HepG2 (cell line): ENCODE data around the gene MBD3L3. TPM values are rescaled to one million over a fixed set of nuclear protein-coding genes. Genes with fewer than 3 reads are reported as not detected.

Experiments used
- AGO1 ChIP-seq: fragments of 200-400 bp; formaldehyde crosslinking; IDR thresholded peaks from 2 replicates; pipeline ENCODE4 v1.6.1; 2017; ENCODE audit warnings: mild to moderate bottlenecking, low read depth, low read length, moderate library complexity; ENCODE audit not compliant: poor library complexity, severe bottlenecking
- FOXM1 ChIP-seq: sonication (generic); formaldehyde crosslinking; IDR thresholded peaks from 2 replicates; pipeline ENCODE4 v1.5.0; 2020; ENCODE audit warnings: missing genetic modification reagents
- FOXO1 ChIP-seq: sonication (generic); formaldehyde crosslinking; IDR thresholded peaks from 2 replicates; pipeline ENCODE4 v1.4.0; 2020; ENCODE audit warnings: missing genetic modification reagents
- GATA4 ChIP-seq: sonication (generic); IDR thresholded peaks from 2 replicates; pipeline ENCODE4 v1.6.1; 2016; ENCODE audit warnings: antibody characterized with exemption, low read depth, borderline replicate concordance
- NFAT5 ChIP-seq: sonication (generic); formaldehyde crosslinking; IDR thresholded peaks from 2 replicates; pipeline ENCODE4 v1.4.0; 2020; ENCODE audit warnings: missing genetic modification reagents
- NR2F1 ChIP-seq, 2 experiments: fragments of 450-650 bp in 1 of 2; formaldehyde crosslinking in 1 of 2; IDR thresholded peaks; 2 replicates each; pipeline versions ENCODE4 v1.5.0 to v1.6.1; 2016 to 2020; ENCODE audit warnings: mild to moderate bottlenecking in 1 of 2, missing compliant biosample characterization in 1 of 2, missing genetic modification reagents in 1 of 2, moderate library complexity in 1 of 2
- PRPF4 ChIP-seq: fragments of 200-400 bp; formaldehyde crosslinking; IDR thresholded peaks from 2 replicates; pipeline ENCODE4 v1.6.1; 2016; ENCODE audit warnings: low read length, low read depth; ENCODE audit not compliant: poor library complexity, severe bottlenecking
- SALL2 ChIP-seq: sonication (generic); formaldehyde crosslinking; IDR thresholded peaks from 2 replicates; pipeline ENCODE4 v1.8.1; 2023; ENCODE audit warnings: mild to moderate bottlenecking, missing genetic modification reagents, inconsistent platforms
- THAP8 ChIP-seq: sonication (generic); formaldehyde crosslinking; IDR thresholded peaks from 2 replicates; pipeline ENCODE4 v1.5.1; 2020; ENCODE audit warnings: missing genetic modification reagents, mild to moderate bottlenecking, borderline replicate concordance
- XBP1 ChIP-seq: sonication (generic); formaldehyde crosslinking; IDR thresholded peaks from 2 replicates; pipeline ENCODE4 v1.5.0; 2020; ENCODE audit warnings: missing genetic modification reagents
- ZNF431 ChIP-seq: sonication (generic); formaldehyde crosslinking; IDR thresholded peaks from 2 replicates; pipeline ENCODE4 v1.9.0; 2022; ENCODE audit warnings: missing genetic modification reagents, low read depth, mild to moderate bottlenecking, borderline replicate concordance
- ZNF609 ChIP-seq: sonication (generic); formaldehyde crosslinking; IDR thresholded peaks from 2 replicates; pipeline ENCODE4 v1.4.0; 2020; ENCODE audit warnings: mild to moderate bottlenecking, missing genetic modification reagents, borderline replicate concordance
- ZNF740 ChIP-seq: sonication (generic); formaldehyde crosslinking; IDR thresholded peaks from 2 replicates; pipeline ENCODE4 v1.4.0; 2020; ENCODE audit warnings: missing genetic modification reagents
- polyA plus RNA-seq, 8 experiments: library from polyadenylated mRNA; depleted of rRNA in 3 of 8; stranded (reverse) in 7 of 8; unstranded in 1 of 8; fragments of >200 nt; fragmentation: Illumina TruSeq in 4 of 8; extraction: Trizol in 4 of 8; gene quantifications; 2 replicates each; pipeline versions ENCODE4 v1.2.1 to v1.2.3, GENCODE V29; 2011 to 2016; ENCODE audit warnings: low read depth in 4 of 8, missing spikeins in 1 of 8, mixed read lengths in 1 of 8; ENCODE audit not compliant: insufficient read depth in 1 of 8
- total RNA-seq, 5 experiments: library from RNA; depleted of rRNA; stranded (reverse); fragments of >200 nt; fragmentation: Illumina TruSeq; extraction: Trizol; gene quantifications; 2 replicates each; pipeline ENCODE4 v1.2.3, GENCODE V29; 2016; ENCODE audit warnings: low read depth in 1 of 5
- TF ChIP-seq, protein P1 (sequence below): sonication (generic); formaldehyde crosslinking; IDR thresholded peaks from 2 replicates; pipeline ENCODE4 v1.5.1; 2020; ENCODE audit warnings: mild to moderate bottlenecking, moderate library complexity, missing genetic modification reagents

Gene MBD3L3
- total and polyA plus RNA-seq, 2 of the 13 experiments (the other 11 are each of a cell fraction or from before 2014, with no cell fraction given), result not detected

DNA sequence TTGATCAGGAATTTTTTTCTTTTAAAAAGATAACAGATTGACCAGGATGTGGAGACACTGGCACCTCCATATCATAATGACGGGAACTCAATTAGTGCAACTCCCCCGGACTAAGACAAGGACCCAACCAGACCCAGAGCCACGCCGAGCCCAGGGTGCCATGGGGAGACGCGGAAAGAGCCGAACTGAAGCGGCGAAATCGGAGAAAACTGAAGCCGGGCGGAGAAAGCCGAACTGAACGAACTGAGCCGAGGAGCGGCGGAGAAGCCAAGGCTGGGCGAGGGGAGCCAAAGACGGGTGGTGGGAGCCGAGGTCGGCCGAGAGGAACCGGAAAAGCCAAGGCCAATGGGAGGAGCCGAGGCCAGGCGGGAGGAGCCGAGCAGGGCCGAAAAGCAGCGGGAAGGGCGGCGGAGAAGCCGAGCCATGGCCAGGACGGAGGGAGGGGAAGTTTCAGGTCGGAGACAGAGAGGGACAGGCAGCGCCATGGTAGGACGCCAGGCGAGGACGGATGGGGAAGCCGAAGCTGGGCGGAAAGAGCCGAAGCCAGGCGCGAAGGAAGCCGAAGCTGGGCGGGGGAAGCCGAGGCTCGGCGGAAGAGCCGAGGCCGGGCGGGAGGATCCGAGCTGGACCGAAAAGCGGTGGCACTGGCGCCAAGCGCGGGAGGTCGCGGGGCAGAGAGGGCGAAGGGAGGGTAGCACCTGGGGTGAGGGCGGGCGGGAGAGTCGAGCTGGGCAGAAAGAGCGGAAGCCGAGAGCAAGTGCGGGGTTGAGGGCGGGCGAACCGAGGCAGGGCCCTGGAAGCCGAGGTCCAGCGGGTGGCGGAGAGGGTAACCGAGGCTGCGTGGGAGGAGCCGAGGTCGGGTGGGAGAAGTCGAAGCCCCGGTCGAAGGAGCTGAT is 40.5 kb upstream of the MBD3L3 start (continued):
- TF ChIP-seq ZNF740 (CRISPR knock-in tag), result no peak
- no peak for TF ChIP-seq NFAT5 (CRISPR knock-in tag)
- no peak for TF ChIP-seq PRPF4
- TF ChIP-seq, protein P1, sequence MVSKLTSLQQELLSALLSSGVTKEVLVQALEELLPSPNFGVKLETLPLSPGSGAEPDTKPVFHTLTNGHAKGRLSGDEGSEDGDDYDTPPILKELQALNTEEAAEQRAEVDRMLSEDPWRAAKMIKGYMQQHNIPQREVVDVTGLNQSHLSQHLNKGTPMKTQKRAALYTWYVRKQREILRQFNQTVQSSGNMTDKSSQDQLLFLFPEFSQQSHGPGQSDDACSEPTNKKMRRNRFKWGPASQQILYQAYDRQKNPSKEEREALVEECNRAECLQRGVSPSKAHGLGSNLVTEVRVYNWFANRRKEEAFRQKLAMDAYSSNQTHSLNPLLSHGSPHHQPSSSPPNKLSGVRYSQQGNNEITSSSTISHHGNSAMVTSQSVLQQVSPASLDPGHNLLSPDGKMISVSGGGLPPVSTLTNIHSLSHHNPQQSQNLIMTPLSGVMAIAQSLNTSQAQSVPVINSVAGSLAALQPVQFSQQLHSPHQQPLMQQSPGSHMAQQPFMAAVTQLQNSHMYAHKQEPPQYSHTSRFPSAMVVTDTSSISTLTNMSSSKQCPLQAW, result peak; percentile 58; the same call in 1 of the 2 replicates
- TF ChIP-seq ZNF609 (CRISPR knock-in tag), result no peak
- TF ChIP-seq THAP8 (CRISPR knock-in tag), result no peak
- TF ChIP-seq FOXO1 (CRISPR knock-in tag), result no peak; the same call in 1 of the 2 replicates
- TF ChIP-seq GATA4, result 0 out of 2 replicates have a peak, but pooled peaks have one; percentile 28
- TF ChIP-seq AGO1, result no peak
- TF ChIP-seq FOXM1 (CRISPR knock-in tag), result no peak
- no peak for TF ChIP-seq ZNF431 (CRISPR knock-in tag)
- TF ChIP-seq SALL2, result peak; percentile 58
- no peak for TF ChIP-seq NR2F1 (CRISPR knock-in tag; IDR thresholded peaks at IDR 0.05)
- TF ChIP-seq XBP1, result no peak
